SK-N-SH (cell line): Measurements from ENCODE around the gene GPR158. TPM values are rescaled to one million over a fixed set of nuclear protein-coding genes. Genes with fewer than 3 reads are reported as not detected.

Source experiments
- CTCF ChIA-PET: fragments of 300-600, 350-600 bp; formaldehyde crosslinking; extraction: SDS; loops from one replicate; lab custom pipeline; 2021; lab: Yijun Ruan, JAX
- POLR2A ChIA-PET: fragments of 350-600 bp; sonication (Branson Sonifier 250); formaldehyde crosslinking; extraction: SDS; loops from one replicate; lab custom pipeline; 2020; ENCODE audit warnings: antibody characterized with exemption, inconsistent platforms; lab: Yijun Ruan, JAX
- DNase-seq: peaks from one replicate; pipeline ENCODE4 v3.0.0; 2012
- H2AFZ ChIP-seq: fragments of 200-600 bp; sonication (generic); 2 replicates; pipeline ENCODE4 v1.8.1; 2016; ENCODE audit warnings: antibody characterized with exemption, mild to moderate bottlenecking, low read depth
- H3F3A ChIP-seq: fragments of 200-600 bp; sonication (generic); replicated peaks from 2 replicates; pipeline ENCODE3; 2016; ENCODE audit warnings: antibody characterized with exemption, mild to moderate bottlenecking; ENCODE audit not compliant: insufficient read depth
- H3K27ac ChIP-seq, 2 experiments: fragments of 200-500 bp in 1 of 2; fragments of 200-600 bp in 1 of 2; sonication (Bioruptor generic) in 1 of 2; sonication (generic), shearing (Covaris generic) in 1 of 2; 2 replicates each; pipeline versions ENCODE4 v1.5.1 to v1.6.1; 2014 to 2016; ENCODE audit warnings: low read depth in 2 of 2, inconsistent platforms in 1 of 2, low read length in 1 of 2, mild to moderate bottlenecking in 1 of 2, mixed read lengths in 1 of 2
- H3K27me3 ChIP-seq: fragments of 200-600 bp; sonication (generic), shearing (Covaris generic); 2 replicates; pipeline ENCODE4 v1.6.1; 2016; ENCODE audit warnings: mixed run types; ENCODE audit not compliant: insufficient read depth
- H3K36me3 ChIP-seq, 2 experiments: fragments of 200-500 bp in 1 of 2; fragments of 200-600 bp in 1 of 2; sonication (Bioruptor generic) in 1 of 2; sonication (generic) in 1 of 2; replicated peaks in 1 of 2; 2 replicates each; pipeline versions ENCODE3 to v1.5.1; 2014 to 2016; ENCODE audit warnings: low read length in 1 of 2, mild to moderate bottlenecking in 1 of 2; ENCODE audit not compliant: insufficient read depth in 2 of 2, control insufficient read depth in 1 of 2
- H3K4me1 ChIP-seq, 2 experiments: fragments of 200-500 bp in 1 of 2; fragments of 200-600 bp in 1 of 2; sonication (Bioruptor generic) in 1 of 2; sonication (generic), shearing (Covaris generic) in 1 of 2; 2 replicates each; pipeline versions ENCODE4 v1.5.1 to v1.6.1; 2014 to 2016; ENCODE audit warnings: low read depth in 1 of 2, low read length in 1 of 2, mixed run types in 1 of 2; ENCODE audit not compliant: insufficient read depth in 2 of 2, control insufficient read depth in 1 of 2
- H3K4me2 ChIP-seq: fragments of 200-600 bp; sonication (generic), shearing (Covaris generic); 2 replicates; pipeline ENCODE4 v1.6.1; 2017; ENCODE audit warnings: mixed run types
- H3K4me3 ChIP-seq, 2 experiments: fragments of 200-500 bp in 1 of 2; fragments of 200-600 bp in 1 of 2; sonication (Bioruptor generic) in 1 of 2; sonication (generic), shearing (Covaris generic) in 1 of 2; 2 replicates each; pipeline versions ENCODE4 v1.5.1 to v1.8.1; 2014 to 2016; ENCODE audit warnings: low read depth in 2 of 2, inconsistent platforms in 1 of 2, low read length in 1 of 2, mild to moderate bottlenecking in 1 of 2, mixed read lengths in 1 of 2, moderate library complexity in 1 of 2
- H3K79me2 ChIP-seq: fragments of 200-600 bp; sonication (generic); 2 replicates; pipeline ENCODE4 v1.8.1; 2017; ENCODE audit warnings: mild to moderate bottlenecking; ENCODE audit not compliant: insufficient read depth
- H3K9ac ChIP-seq: fragments of 200-600 bp; sonication (generic); 2 replicates; pipeline ENCODE4 v1.6.1; 2017; ENCODE audit warnings: mixed run types
- H3K9me2 ChIP-seq: fragments of 200-600 bp; sonication (generic); 2 replicates; pipeline ENCODE4 v1.6.1; 2017; ENCODE audit warnings: mixed run types
- H3K9me3 ChIP-seq: fragments of 200-600 bp; sonication (generic); 2 replicates; pipeline ENCODE4 v1.6.1; 2017; ENCODE audit warnings: mixed run types, mild to moderate bottlenecking, moderate library complexity
- H4K20me1 ChIP-seq: fragments of 200-600 bp; sonication (generic); 2 replicates; pipeline ENCODE4 v1.6.1; 2017; ENCODE audit warnings: mild to moderate bottlenecking, mixed run types; ENCODE audit not compliant: insufficient read depth
- CHD2 ChIP-seq: fragments of 150-350 bp; IDR thresholded peaks from 2 replicates; pipeline ENCODE4 v1.6.1; 2018; ENCODE audit warnings: low read length; ENCODE audit not compliant: partially characterized antibody
- ELF1 ChIP-seq: IDR thresholded peaks from 2 replicates; pipeline ENCODE4 v1.4.0; 2012
- EZH2phosphoT487 ChIP-seq: fragments of 200-600 bp; sonication (generic); IDR thresholded peaks from 2 replicates; pipeline ENCODE4 v1.6.1; 2017; ENCODE audit warnings: low read depth, mixed run types, mild to moderate bottlenecking, antibody characterized with exemption, moderate library complexity, borderline replicate concordance
- FOSL2 ChIP-seq: IDR thresholded peaks from 2 replicates; pipeline ENCODE4 v1.4.0; 2012; ENCODE audit warnings: low read depth, mild to moderate bottlenecking, moderate library complexity, borderline replicate concordance
- FOXJ3 ChIP-seq: sonication (generic); formaldehyde crosslinking; IDR thresholded peaks from 2 replicates; pipeline ENCODE4 v1.5.1; 2020; ENCODE audit warnings: mild to moderate bottlenecking, missing genetic modification reagents
- GATA2 ChIP-seq: sonication (generic); formaldehyde crosslinking; IDR thresholded peaks from 2 replicates; pipeline ENCODE4 v1.5.0; 2020; ENCODE audit warnings: mild to moderate bottlenecking, missing genetic modification reagents
- IRF3 ChIP-seq: fragments of 150-350 bp; IDR thresholded peaks from 2 replicates; pipeline ENCODE4 v1.6.1; 2016; ENCODE audit warnings: mild to moderate bottlenecking, low read depth, low read length
- MEF2A ChIP-seq: IDR thresholded peaks from 2 replicates; pipeline ENCODE4 v1.4.0; 2012; ENCODE audit warnings: low read depth, borderline replicate concordance
- MXI1 ChIP-seq: IDR thresholded peaks from 2 replicates; pipeline ENCODE4 v1.6.1; 2012; ENCODE audit warnings: mild to moderate bottlenecking, low read depth, low read length, improper control_type of control experiment
- NFIC ChIP-seq: IDR thresholded peaks from 2 replicates; pipeline ENCODE4 v1.4.0; 2012; ENCODE audit warnings: borderline replicate concordance
- NRF1 ChIP-seq: IDR thresholded peaks from 2 replicates; pipeline ENCODE4 v1.6.1; 2012; ENCODE audit warnings: low read depth, mild to moderate bottlenecking, low read length
- RAD21 ChIP-seq: IDR thresholded peaks from 2 replicates; pipeline ENCODE4 v1.6.1; 2012; ENCODE audit warnings: mild to moderate bottlenecking, low read length
- RXRA ChIP-seq: IDR thresholded peaks from 2 replicates; pipeline ENCODE4 v1.4.0; 2012; ENCODE audit warnings: low read depth, mild to moderate bottlenecking, borderline replicate concordance
- SIN3A ChIP-seq: IDR thresholded peaks from 2 replicates; pipeline ENCODE4 v1.6.1; 2012; ENCODE audit warnings: low read depth, mild to moderate bottlenecking, low read length, moderate library complexity, borderline replicate concordance
- SMC3 ChIP-seq: IDR thresholded peaks from 2 replicates; pipeline ENCODE4 v1.6.1; 2012; ENCODE audit warnings: low read depth, low read length, improper control_type of control experiment
- TAF1 ChIP-seq: IDR thresholded peaks from 2 replicates; pipeline ENCODE4 v1.6.1; 2012; ENCODE audit warnings: low read depth, mild to moderate bottlenecking, low read length, moderate library complexity, borderline replicate concordance
- TCF12 ChIP-seq: IDR thresholded peaks from 2 replicates; pipeline ENCODE4 v1.4.0; 2012
- USF1 ChIP-seq: IDR thresholded peaks from 2 replicates; pipeline ENCODE4 v1.4.0; 2012; ENCODE audit warnings: low read depth, borderline replicate concordance
- ZBTB33 ChIP-seq: IDR thresholded peaks from 2 replicates; pipeline ENCODE4 v1.4.0; 2012; ENCODE audit warnings: low read depth, borderline replicate concordance
- WGBS: methylation state at CpG from one replicate; pipeline ENCODE4 v1.1.6; 2017; ENCODE audit warnings: low lambda C conversion rate; 5-methylcytosine and 5-hydroxymethylcytosine counted together
- polyA plus RNA-seq, 3 experiments: library from polyadenylated mRNA; depleted of rRNA; stranded (reverse); fragments of >200 nt; gene quantifications; 2 replicates each; pipeline ENCODE4 v1.2.3, GENCODE V29; 2012
- TF ChIP-seq, protein P1 (sequence below): IDR thresholded peaks from 2 replicates; pipeline ENCODE4 v1.6.1; 2012; ENCODE audit warnings: mild to moderate bottlenecking, low read depth, low read length, moderate library complexity

GPR158 gene
- polyA plus RNA-seq, 1 of the 3 experiments (the other 2 are of a cell fraction): not detected

DNA sequence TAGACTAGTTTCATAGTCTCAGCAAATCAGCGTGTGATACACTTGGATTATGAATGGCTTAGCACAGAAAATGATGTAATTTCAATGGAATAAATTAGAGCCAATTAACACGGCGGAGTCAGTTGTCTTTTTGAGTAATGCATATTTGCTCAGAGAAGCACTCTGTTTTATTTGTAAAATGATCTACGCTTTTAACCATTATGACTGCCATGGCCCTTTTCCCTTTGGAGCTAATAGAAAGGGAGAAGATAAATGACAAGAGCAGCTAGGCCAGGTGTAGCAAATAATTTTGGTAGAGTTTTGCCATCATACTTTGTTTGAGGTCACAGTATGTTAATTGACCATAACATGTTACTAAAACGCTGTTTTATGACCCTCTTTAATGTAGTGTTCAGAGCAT lies 86.8 kb downstream of the GPR158 start:
- Histone ChIP-seq H3K4me1 (no peaks in the 10 kb centered on the region), H3K27ac (no peak overlapping the region), H3K27me3 (no peaks in the 10 kb centered on the region), H4K20me1 (no peaks in the 10 kb centered on the region), H3K9ac (no peak overlapping the region), H2AFZ (no peak overlapping the region), H3K9me3 (no peaks in the 10 kb centered on the region), H3K79me2 (no peaks in the 10 kb centered on the region), H3K36me3 (no peaks in the 10 kb centered on the region), H3F3A (no peaks in the 10 kb centered on the region), H3K4me2 (no peak overlapping the region), H3K4me3 (no peak overlapping the region), H3K9me2 (no peaks in the 10 kb centered on the region)
- DNase-seq: no peak
- no peak for TF ChIP-seq ELF1
- TF ChIP-seq EZH2phosphoT487: no peak
- no peak for TF ChIP-seq NFIC
- no peak for TF ChIP-seq IRF3
- no peak for TF ChIP-seq USF1
- no peak for TF ChIP-seq MXI1
- no peak for TF ChIP-seq NRF1
- TF ChIP-seq FOSL2: no peak
- no peak for TF ChIP-seq GATA2 (CRISPR knock-in tag)
- TF ChIP-seq, protein P1, sequence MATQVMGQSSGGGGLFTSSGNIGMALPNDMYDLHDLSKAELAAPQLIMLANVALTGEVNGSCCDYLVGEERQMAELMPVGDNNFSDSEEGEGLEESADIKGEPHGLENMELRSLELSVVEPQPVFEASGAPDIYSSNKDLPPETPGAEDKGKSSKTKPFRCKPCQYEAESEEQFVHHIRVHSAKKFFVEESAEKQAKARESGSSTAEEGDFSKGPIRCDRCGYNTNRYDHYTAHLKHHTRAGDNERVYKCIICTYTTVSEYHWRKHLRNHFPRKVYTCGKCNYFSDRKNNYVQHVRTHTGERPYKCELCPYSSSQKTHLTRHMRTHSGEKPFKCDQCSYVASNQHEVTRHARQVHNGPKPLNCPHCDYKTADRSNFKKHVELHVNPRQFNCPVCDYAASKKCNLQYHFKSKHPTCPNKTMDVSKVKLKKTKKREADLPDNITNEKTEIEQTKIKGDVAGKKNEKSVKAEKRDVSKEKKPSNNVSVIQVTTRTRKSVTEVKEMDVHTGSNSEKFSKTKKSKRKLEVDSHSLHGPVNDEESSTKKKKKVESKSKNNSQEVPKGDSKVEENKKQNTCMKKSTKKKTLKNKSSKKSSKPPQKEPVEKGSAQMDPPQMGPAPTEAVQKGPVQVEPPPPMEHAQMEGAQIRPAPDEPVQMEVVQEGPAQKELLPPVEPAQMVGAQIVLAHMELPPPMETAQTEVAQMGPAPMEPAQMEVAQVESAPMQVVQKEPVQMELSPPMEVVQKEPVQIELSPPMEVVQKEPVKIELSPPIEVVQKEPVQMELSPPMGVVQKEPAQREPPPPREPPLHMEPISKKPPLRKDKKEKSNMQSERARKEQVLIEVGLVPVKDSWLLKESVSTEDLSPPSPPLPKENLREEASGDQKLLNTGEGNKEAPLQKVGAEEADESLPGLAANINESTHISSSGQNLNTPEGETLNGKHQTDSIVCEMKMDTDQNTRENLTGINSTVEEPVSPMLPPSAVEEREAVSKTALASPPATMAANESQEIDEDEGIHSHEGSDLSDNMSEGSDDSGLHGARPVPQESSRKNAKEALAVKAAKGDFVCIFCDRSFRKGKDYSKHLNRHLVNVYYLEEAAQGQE: no peak
- TF ChIP-seq ZBTB33: no peak
- no peak for TF ChIP-seq MEF2A
- TF ChIP-seq TCF12: no peak
- TF ChIP-seq RAD21: no peak
- TF ChIP-seq RXRA: no peak
- no peak for TF ChIP-seq SIN3A
- TF ChIP-seq SMC3: no peak
- TF ChIP-seq TAF1: no peak
- TF ChIP-seq CHD2: no peak
- TF ChIP-seq FOXJ3 (CRISPR knock-in tag): no peak
- ChIA-PET CTCF (no interaction called here), POLR2A (no interaction called here)
- WGBS: 35% methylated on average over 5 of the region's 5 CpGs
